SK-N-SH (cell line): ENCODE measurements around the gene ERN1. TPM values are rescaled to one million over a fixed set of nuclear protein-coding genes. Genes with fewer than 3 reads are reported as not detected.
"Not testable (repeated sequence)": the region's sequence is repeated elsewhere in the genome, so short reads cannot be mapped to it uniquely, and the experiment has no call there.

Experiments
- CTCF ChIA-PET: fragments of 300-600, 350-600 bp; formaldehyde crosslinking; extraction: SDS; loops from one replicate; lab custom pipeline; 2021; lab: Yijun Ruan, JAX
- POLR2A ChIA-PET: fragments of 350-600 bp; sonication (Branson Sonifier 250); formaldehyde crosslinking; extraction: SDS; loops from one replicate; lab custom pipeline; 2020; ENCODE audit warnings: antibody characterized with exemption, inconsistent platforms; lab: Yijun Ruan, JAX
- DNase-seq: peaks from one replicate; pipeline ENCODE4 v3.0.0; 2012
- H2AFZ ChIP-seq: fragments of 200-600 bp; sonication (generic); 2 replicates; pipeline ENCODE4 v1.8.1; 2016; ENCODE audit warnings: antibody characterized with exemption, mild to moderate bottlenecking, low read depth
- H3F3A ChIP-seq: fragments of 200-600 bp; sonication (generic); replicated peaks from 2 replicates; pipeline ENCODE3; 2016; ENCODE audit warnings: antibody characterized with exemption, mild to moderate bottlenecking; ENCODE audit not compliant: insufficient read depth
- H3K27ac ChIP-seq, 2 experiments: fragments of 200-500 bp in 1 of 2; fragments of 200-600 bp in 1 of 2; sonication (Bioruptor generic) in 1 of 2; sonication (generic), shearing (Covaris generic) in 1 of 2; 2 replicates each; pipeline versions ENCODE4 v1.5.1 to v1.6.1; 2014 to 2016; ENCODE audit warnings: low read depth in 2 of 2, inconsistent platforms in 1 of 2, low read length in 1 of 2, mild to moderate bottlenecking in 1 of 2, mixed read lengths in 1 of 2
- H3K27me3 ChIP-seq: fragments of 200-600 bp; sonication (generic), shearing (Covaris generic); 2 replicates; pipeline ENCODE4 v1.6.1; 2016; ENCODE audit warnings: mixed run types; ENCODE audit not compliant: insufficient read depth
- H3K36me3 ChIP-seq, 2 experiments: fragments of 200-500 bp in 1 of 2; fragments of 200-600 bp in 1 of 2; sonication (Bioruptor generic) in 1 of 2; sonication (generic) in 1 of 2; replicated peaks in 1 of 2; 2 replicates each; pipeline versions ENCODE3 to v1.5.1; 2014 to 2016; ENCODE audit warnings: low read length in 1 of 2, mild to moderate bottlenecking in 1 of 2; ENCODE audit not compliant: insufficient read depth in 2 of 2, control insufficient read depth in 1 of 2
- H3K4me1 ChIP-seq, 2 experiments: fragments of 200-500 bp in 1 of 2; fragments of 200-600 bp in 1 of 2; sonication (Bioruptor generic) in 1 of 2; sonication (generic), shearing (Covaris generic) in 1 of 2; 2 replicates each; pipeline versions ENCODE4 v1.5.1 to v1.6.1; 2014 to 2016; ENCODE audit warnings: low read depth in 1 of 2, low read length in 1 of 2, mixed run types in 1 of 2; ENCODE audit not compliant: insufficient read depth in 2 of 2, control insufficient read depth in 1 of 2
- H3K4me2 ChIP-seq: fragments of 200-600 bp; sonication (generic), shearing (Covaris generic); 2 replicates; pipeline ENCODE4 v1.6.1; 2017; ENCODE audit warnings: mixed run types
- H3K4me3 ChIP-seq, 2 experiments: fragments of 200-500 bp in 1 of 2; fragments of 200-600 bp in 1 of 2; sonication (Bioruptor generic) in 1 of 2; sonication (generic), shearing (Covaris generic) in 1 of 2; 2 replicates each; pipeline versions ENCODE4 v1.5.1 to v1.8.1; 2014 to 2016; ENCODE audit warnings: low read depth in 2 of 2, inconsistent platforms in 1 of 2, low read length in 1 of 2, mild to moderate bottlenecking in 1 of 2, mixed read lengths in 1 of 2, moderate library complexity in 1 of 2
- H3K79me2 ChIP-seq: fragments of 200-600 bp; sonication (generic); 2 replicates; pipeline ENCODE4 v1.8.1; 2017; ENCODE audit warnings: mild to moderate bottlenecking; ENCODE audit not compliant: insufficient read depth
- H3K9ac ChIP-seq: fragments of 200-600 bp; sonication (generic); 2 replicates; pipeline ENCODE4 v1.6.1; 2017; ENCODE audit warnings: mixed run types
- H3K9me2 ChIP-seq: fragments of 200-600 bp; sonication (generic); 2 replicates; pipeline ENCODE4 v1.6.1; 2017; ENCODE audit warnings: mixed run types
- H3K9me3 ChIP-seq: fragments of 200-600 bp; sonication (generic); 2 replicates; pipeline ENCODE4 v1.6.1; 2017; ENCODE audit warnings: mixed run types, mild to moderate bottlenecking, moderate library complexity
- H4K20me1 ChIP-seq: fragments of 200-600 bp; sonication (generic); 2 replicates; pipeline ENCODE4 v1.6.1; 2017; ENCODE audit warnings: mild to moderate bottlenecking, mixed run types; ENCODE audit not compliant: insufficient read depth
- ELF1 ChIP-seq: IDR thresholded peaks from 2 replicates; pipeline ENCODE4 v1.4.0; 2012
- EP300 ChIP-seq, 2 experiments: IDR thresholded peaks; 2 replicates each; pipeline versions ENCODE4 v1.4.0 to v1.6.1; 2012; ENCODE audit warnings: borderline replicate concordance in 1 of 2, low read depth in 1 of 2, low read length in 1 of 2
- FOSL2 ChIP-seq: IDR thresholded peaks from 2 replicates; pipeline ENCODE4 v1.4.0; 2012; ENCODE audit warnings: low read depth, mild to moderate bottlenecking, moderate library complexity, borderline replicate concordance
- FOXJ3 ChIP-seq: sonication (generic); formaldehyde crosslinking; IDR thresholded peaks from 2 replicates; pipeline ENCODE4 v1.5.1; 2020; ENCODE audit warnings: mild to moderate bottlenecking, missing genetic modification reagents
- GABPA ChIP-seq: IDR thresholded peaks from 2 replicates; pipeline ENCODE4 v1.4.0; 2012; ENCODE audit warnings: low read depth, mild to moderate bottlenecking
- JUND ChIP-seq: IDR thresholded peaks from 2 replicates; pipeline ENCODE4 v1.4.0; 2012
- RCOR1 ChIP-seq: fragments of 150-350 bp; IDR thresholded peaks from 2 replicates; pipeline ENCODE4 v1.6.1; 2017; ENCODE audit warnings: antibody characterized with exemption, low read length
- RFX5 ChIP-seq: IDR thresholded peaks from 2 replicates; pipeline ENCODE4 v1.6.1; 2012; ENCODE audit warnings: mild to moderate bottlenecking, improper control_type of control experiment, low read length
- RXRA ChIP-seq: IDR thresholded peaks from 2 replicates; pipeline ENCODE4 v1.4.0; 2012; ENCODE audit warnings: low read depth, mild to moderate bottlenecking, borderline replicate concordance
- YY1 ChIP-seq: IDR thresholded peaks from 2 replicates; pipeline ENCODE4 v1.4.0; 2012; ENCODE audit warnings: low read depth, mild to moderate bottlenecking
- WGBS: methylation state at CpG from one replicate; pipeline ENCODE4 v1.1.6; 2017; ENCODE audit warnings: low lambda C conversion rate; 5-methylcytosine and 5-hydroxymethylcytosine counted together
- polyA plus RNA-seq, 3 experiments: library from polyadenylated mRNA; depleted of rRNA; stranded (reverse); fragments of >200 nt; gene quantifications; 2 replicates each; pipeline ENCODE4 v1.2.3, GENCODE V29; 2012
- TF ChIP-seq, protein P1 (sequence below): fragments of 150-350 bp; IDR thresholded peaks from 2 replicates; pipeline ENCODE4 v1.6.1; 2016; ENCODE audit warnings: mild to moderate bottlenecking, low read depth, low read length

ERN1 gene
- polyA plus RNA-seq, 1 of the 3 experiments (the other 2 are of a cell fraction): 7.3 TPM

- TF ChIP-seq, protein P1, sequence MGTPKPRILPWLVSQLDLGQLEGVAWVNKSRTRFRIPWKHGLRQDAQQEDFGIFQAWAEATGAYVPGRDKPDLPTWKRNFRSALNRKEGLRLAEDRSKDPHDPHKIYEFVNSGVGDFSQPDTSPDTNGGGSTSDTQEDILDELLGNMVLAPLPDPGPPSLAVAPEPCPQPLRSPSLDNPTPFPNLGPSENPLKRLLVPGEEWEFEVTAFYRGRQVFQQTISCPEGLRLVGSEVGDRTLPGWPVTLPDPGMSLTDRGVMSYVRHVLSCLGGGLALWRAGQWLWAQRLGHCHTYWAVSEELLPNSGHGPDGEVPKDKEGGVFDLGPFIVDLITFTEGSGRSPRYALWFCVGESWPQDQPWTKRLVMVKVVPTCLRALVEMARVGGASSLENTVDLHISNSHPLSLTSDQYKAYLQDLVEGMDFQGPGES: no peak
Measured at GRCh38 chr17:64008830-64009229, 121.1 kb downstream of the ERN1 start (continued).

DNA sequence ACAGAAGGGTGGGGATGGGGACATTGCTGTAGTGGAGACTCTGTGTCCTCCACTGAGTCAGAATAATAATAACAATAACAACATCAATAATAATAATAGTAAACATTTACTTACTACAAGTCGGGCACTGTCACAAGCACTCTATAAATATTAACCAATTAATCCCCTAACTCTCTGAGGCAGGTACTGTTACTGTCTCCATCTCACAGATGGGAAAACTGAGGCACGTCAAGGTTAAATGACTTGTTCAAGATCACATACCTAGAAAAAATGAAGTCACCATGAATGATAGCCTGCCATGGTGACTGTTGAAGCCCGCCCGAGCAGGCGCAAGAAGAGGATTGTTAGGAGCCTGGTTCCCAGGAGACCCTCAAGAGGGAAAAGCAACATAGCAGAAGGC is 121.6 kb downstream of the ERN1 start:
- Histone ChIP-seq H3K4me2 (no peak overlapping the region), H3K9ac (no peak overlapping the region), H3K27me3 (no peaks in the 10 kb centered on the region; the same call in 1 of the 2 replicates), H3K4me1 (peaks cover 0 to 22% of the 10 kb centered on the region in 2 experiments; a peak in 1 of 4 replicates), H3F3A (no peaks in the 10 kb centered on the region), H4K20me1 (no peaks in the 10 kb centered on the region), H3K27ac (no peak overlapping the region), H2AFZ (no peak overlapping the region), H3K4me3 (no peak overlapping the region), H3K9me3 (no peaks in the 10 kb centered on the region), H3K79me2 (no peaks in the 10 kb centered on the region), H3K36me3 (no peaks in the 10 kb centered on the region), H3K9me2 (no peaks in the 10 kb centered on the region)
- no peak for TF ChIP-seq FOSL2
- ChIA-PET CTCF (interaction anchor here (1.4 to 4.6 kb wide), 4 partner anchors 16 to 20 kb away, joined by 3 to 32 read pairs (median 17); no protein-coding TSS in a partner anchor), POLR2A (no interaction called here)
- 87% methylated on average over 5 of the region's 5 CpGs for WGBS
- no peak for DNase-seq

DNA sequence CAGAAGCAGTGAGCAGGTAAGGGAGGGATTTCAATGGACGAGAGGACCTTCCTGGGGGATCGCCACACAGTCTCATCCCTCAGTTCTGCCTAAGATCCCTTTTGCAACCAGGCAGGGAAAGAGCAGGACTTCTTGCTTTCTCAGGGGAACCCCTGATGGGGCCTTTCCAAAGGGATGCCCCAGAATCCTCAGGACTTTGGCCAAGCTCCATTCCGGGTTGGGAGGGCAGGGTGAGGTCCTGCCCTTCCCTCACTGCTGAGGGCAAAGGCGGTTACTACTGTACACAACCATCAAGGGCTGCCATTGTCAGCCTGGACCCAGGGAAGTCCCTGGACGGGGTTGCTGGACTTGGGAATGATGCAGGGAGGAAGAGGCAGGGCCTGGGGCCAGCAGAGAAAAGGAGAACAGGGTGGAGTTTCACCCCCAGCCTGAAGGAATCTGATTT is 122.1 kb downstream of the ERN1 start:
- Histone ChIP-seq H2AFZ (no peak overlapping the region), H3K4me1 (peaks cover 0 to 22% of the 10 kb centered on the region in 2 experiments; a peak in 1 of 4 replicates), H3K9me3 (no peaks in the 10 kb centered on the region), H3K79me2 (no peaks in the 10 kb centered on the region), H3K4me3 (no peak overlapping the region), H3K4me2 (no peak overlapping the region), H3K27me3 (no peaks in the 10 kb centered on the region; the same call in 1 of the 2 replicates), H3K9me2 (no peaks in the 10 kb centered on the region)
- CTCF ChIA-PET: interaction anchor here (0.8 to 4.6 kb wide), 7 partner anchors 10 to 411 kb away, joined by 3 to 32 read pairs (median 19); partner anchors contain the start of gene GH1
- WGBS: 74% methylated on average over 5 of the region's 5 CpGs
- TF ChIP-seq RFX5 (no peak), JUND (no peak), GABPA (no peak), EP300 (IDR thresholded peaks at IDR 0.05; ENCODE audit: borderline replicate concordance in 1 of 2, low read depth in 1 of 2, low read length in 1 of 2) (no peak), YY1 (no peak), FOXJ3 (CRISPR knock-in tag) (no peak), RXRA (no peak), RCOR1 (no peak), ELF1 (no peak)
- TF ChIP-seq, all 33 proteins: peak for 0
- Histone ChIP-seq H3K9ac (no peak overlapping the region), H3K36me3 (no peaks in the 10 kb centered on the region), H3F3A (no peaks in the 10 kb centered on the region), H3K27ac (no peak overlapping the region), H4K20me1 (no peaks in the 10 kb centered on the region)
- no peak for DNase-seq
- POLR2A ChIA-PET: no interaction called here

DNA sequence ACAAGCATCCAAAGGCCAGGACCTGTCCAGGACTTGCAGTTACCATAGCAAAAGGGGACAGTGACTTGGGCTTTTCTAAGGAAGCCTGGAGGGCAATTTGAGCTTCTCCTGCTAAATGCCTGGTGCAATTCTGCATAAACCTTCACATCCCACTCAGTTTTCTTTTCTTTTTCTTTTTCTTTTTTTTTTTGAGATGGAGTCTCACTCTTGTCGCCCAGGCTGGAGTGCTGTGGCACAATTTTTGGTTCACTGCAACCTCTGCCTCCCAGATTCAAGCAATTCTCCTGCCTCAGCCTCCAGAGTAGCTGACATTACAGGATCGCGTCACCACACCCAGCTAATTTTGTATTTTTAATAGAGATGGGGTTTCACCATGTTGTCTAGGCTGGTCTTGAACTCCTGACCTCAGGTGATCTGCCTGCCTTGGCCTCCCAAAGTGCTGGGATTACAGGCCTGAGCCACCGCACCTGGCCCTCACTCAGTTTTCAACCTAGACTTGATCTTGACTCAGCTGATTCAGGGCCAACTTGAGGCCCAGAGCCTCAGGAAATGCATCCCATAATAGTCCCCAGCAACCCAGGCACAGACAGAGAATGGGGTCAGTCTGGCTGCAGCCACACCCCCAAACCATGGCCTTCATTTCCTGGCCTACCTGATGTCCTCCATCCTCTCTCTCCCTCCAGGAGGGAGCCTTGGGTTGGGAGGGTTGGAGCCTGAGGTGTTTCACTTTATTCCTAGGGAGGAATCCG is 122.7 kb downstream of the ERN1 start:
- H2AFZ ChIP-seq, H3K79me2 ChIP-seq, H3F3A ChIP-seq, H3K4me2 ChIP-seq, H3K9ac ChIP-seq, H3K9me3 ChIP-seq, H3K27me3 ChIP-seq, H3K9me2 ChIP-seq, POLR2A ChIA-PET, H3K36me3 ChIP-seq, H3K4me3 ChIP-seq, H4K20me1 ChIP-seq: not testable (repeated sequence)
- peak overlapping the region in 1 of 2 experiments; percentile 3; a peak in 1 of 4 replicates for H3K27ac ChIP-seq
- 94% methylated on average over 5 of the region's 5 CpGs for WGBS
- CTCF ChIA-PET: interaction anchor here (0.6 to 4.6 kb wide), 14 partner anchors 10 to 412 kb away, joined by 3 to 32 read pairs (median 4); partner anchors contain the start of gene GH1
- H3K4me1 ChIP-seq: peaks cover 0 to 22% of the 10 kb centered on the region in 2 experiments; a peak in 1 of 4 replicates
- DNase-seq: peak; percentile 26
